C4-2B (cell line): ENCODE measurements around the gene NRAS.

Source experiments
- ZFX ChIP-seq: fragments of 450-650 bp; IDR thresholded peaks from 2 replicates; pipeline ENCODE4 v1.6.1; 2017
- TF ChIP-seq, protein P1 (sequence below): fragments of 450-650 bp; conservative IDR thresholded peaks from 2 replicates; pipeline ENCODE4 v1.5.1; 2017; ENCODE audit warnings: mild to moderate bottlenecking

DNA sequence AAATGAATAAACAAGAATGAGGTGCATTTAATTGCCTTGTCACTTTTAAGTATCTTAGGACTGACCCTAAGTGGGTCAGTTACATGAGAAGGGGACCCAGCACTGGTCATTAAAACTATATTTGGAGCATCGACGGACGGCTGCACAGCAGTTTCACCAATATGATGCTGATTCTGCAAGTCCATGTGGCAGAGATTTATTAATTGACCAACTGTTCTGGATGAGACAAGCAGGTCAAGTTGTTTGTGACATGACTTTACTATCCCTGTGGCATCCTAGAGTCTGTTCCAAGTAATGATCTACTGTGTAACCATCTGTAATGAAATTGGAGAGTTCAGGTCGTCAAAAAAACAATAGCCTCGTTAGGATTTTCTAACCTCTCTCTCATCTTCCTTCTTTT, 30.7 kb downstream of the NRAS start:
- TF ChIP-seq, protein P1, sequence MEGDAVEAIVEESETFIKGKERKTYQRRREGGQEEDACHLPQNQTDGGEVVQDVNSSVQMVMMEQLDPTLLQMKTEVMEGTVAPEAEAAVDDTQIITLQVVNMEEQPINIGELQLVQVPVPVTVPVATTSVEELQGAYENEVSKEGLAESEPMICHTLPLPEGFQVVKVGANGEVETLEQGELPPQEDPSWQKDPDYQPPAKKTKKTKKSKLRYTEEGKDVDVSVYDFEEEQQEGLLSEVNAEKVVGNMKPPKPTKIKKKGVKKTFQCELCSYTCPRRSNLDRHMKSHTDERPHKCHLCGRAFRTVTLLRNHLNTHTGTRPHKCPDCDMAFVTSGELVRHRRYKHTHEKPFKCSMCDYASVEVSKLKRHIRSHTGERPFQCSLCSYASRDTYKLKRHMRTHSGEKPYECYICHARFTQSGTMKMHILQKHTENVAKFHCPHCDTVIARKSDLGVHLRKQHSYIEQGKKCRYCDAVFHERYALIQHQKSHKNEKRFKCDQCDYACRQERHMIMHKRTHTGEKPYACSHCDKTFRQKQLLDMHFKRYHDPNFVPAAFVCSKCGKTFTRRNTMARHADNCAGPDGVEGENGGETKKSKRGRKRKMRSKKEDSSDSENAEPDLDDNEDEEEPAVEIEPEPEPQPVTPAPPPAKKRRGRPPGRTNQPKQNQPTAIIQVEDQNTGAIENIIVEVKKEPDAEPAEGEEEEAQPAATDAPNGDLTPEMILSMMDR = no peak
- TF ChIP-seq ZFX = no peak
